MV-4-11 (cell line): Measurements from ENCODE around the gene PEX10.

Source experiments
- DNase-seq: peaks from one replicate; lab custom pipeline; 2025; lab: John Stamatoyannopoulos, UW

Gene PEX10

GRCh38 chr1:2425892-2426291 lies 13.5 kb upstream of the PEX10 start:
- DNase-seq = no peak

GRCh38 chr1:2422523-2422922 lies 10.2 kb upstream of the PEX10 start:
- DNase-seq = no peak

- no peak for DNase-seq
Measured at GRCh38 chr1:2419416-2419815, 7.1 kb upstream of the PEX10 start.

- DNase-seq = no peak
Measured at GRCh38 chr1:2418791-2419320, 6.5 kb upstream of the PEX10 start.

GRCh38 chr1:2417833-2418225 lies 5.5 kb upstream of the PEX10 start:
- DNase-seq = no peak

- no peak for DNase-seq
Measured at GRCh38 chr1:2417083-2417832, 4.9 kb upstream of the PEX10 start.

- DNase-seq = no peak
Measured at GRCh38 chr1:2416403-2416802, 4.0 kb upstream of the PEX10 start.

GRCh38 chr1:2415801-2416208 lies 3.4 kb upstream of the PEX10 start:
- no peak for DNase-seq

- DNase-seq = no peak
Measured at GRCh38 chr1:2415337-2415736, 3.0 kb upstream of the PEX10 start.

GRCh38 chr1:2414297-2414958 lies 2.1 kb upstream of the PEX10 start:
- peak; percentile 66 for DNase-seq

GRCh38 chr1:2413495-2414296 lies 1.3 kb upstream of the PEX10 start:
- DNase-seq = peak; percentile 11

GRCh38 chr1:2412773-2413494 lies 570 bp upstream of the PEX10 start:
- peak; percentile 45 for DNase-seq

GRCh38 chr1:2411801-2412394 lies 466 bp downstream of the PEX10 start:
- no peak for DNase-seq

- no peak for DNase-seq
Measured at GRCh38 chr1:2409745-2410144, 2.6 kb downstream of the PEX10 start.

- DNase-seq = no peak
Measured at GRCh38 chr1:2408859-2409276, 3.5 kb downstream of the PEX10 start.

- DNase-seq = no peak
Measured at GRCh38 chr1:2408456-2408855, 3.9 kb downstream of the PEX10 start.

GRCh38 chr1:2407991-2408275 lies 4.4 kb downstream of the PEX10 start:
- DNase-seq = no peak

- no peak for DNase-seq
Measured at GRCh38 chr1:2407166-2407990, 5.0 kb downstream of the PEX10 start.

GRCh38 chr1:2406451-2407041 lies 5.8 kb downstream of the PEX10 start:
- no peak for DNase-seq

GRCh38 chr1:2405588-2406295 lies 6.6 kb downstream of the PEX10 start:
- no peak for DNase-seq
